Lower leg skin (tissue), 3 donors: ENCODE data around the gene ZFYVE28.

Experiments
- CTCF ChIP-seq, 3 donors: fragments of 450-650 bp; IDR thresholded peaks; one replicate each; pipeline ENCODE4 v1.5.1; 2016; ENCODE audit warnings: antibody characterized with exemption in 3 of 3, mild to moderate bottlenecking in 3 of 3, moderate library complexity in 2 of 3
- POLR2A ChIP-seq, 2 donors: fragments of 450-650 bp; IDR thresholded peaks; one replicate each; pipeline ENCODE4 v1.6.1; 2016 to 2017; ENCODE audit warnings: antibody characterized with exemption in 2 of 2, mild to moderate bottlenecking in 1 of 2, moderate library complexity in 1 of 2

- TF ChIP-seq CTCF (IDR thresholded peaks at IDR 0.05) (no peak), POLR2A (IDR thresholded peaks at IDR 0.05) (no peak)
Observed at GRCh38 chr4:2261853-2262144, 156.6 kb downstream of the ZFYVE28 start, which contains the start of gene MXD4.
